Lung (tissue), 12 donors: ENCODE results near the gene ENTHD1. TPM values are rescaled to one million over a fixed set of nuclear protein-coding genes. Genes with fewer than 3 reads are reported as not detected.
"Not testable (repeated sequence)": the region's sequence is repeated elsewhere in the genome, so short reads cannot be mapped to it uniquely, and the experiment has no call there.

ENCODE experiments used
- ATAC-seq: fragments of 200-7000 bp; cut with Tn5 transposase; one replicate; pipeline ENCODE4 v1.9.1; 2020; ENCODE audit warnings: moderate number of reproducible peaks; ENCODE audit not compliant: insufficient read depth, low FRiP score
- DNase-seq, 3 donors: peaks; one replicate each; pipeline ENCODE4 v3.0.0-alpha.2; 2013 to 2017
- H3K27ac ChIP-seq, 2 donors: one replicate each; pipeline ENCODE4 v1.5.1; 2013; ENCODE audit warnings: mild to moderate bottlenecking in 2 of 2, moderate library complexity in 2 of 2, control low read depth in 1 of 2, inconsistent platforms in 1 of 2, low read depth in 1 of 2, low read length in 1 of 2
- H3K27me3 ChIP-seq, 3 donors: one replicate each; pipeline ENCODE4 v1.5.1; 2013; ENCODE audit warnings: low read length in 2 of 3; ENCODE audit not compliant: control insufficient read depth in 3 of 3, insufficient read depth in 3 of 3
- H3K36me3 ChIP-seq, 4 donors: one replicate each; pipeline ENCODE4 v1.5.1; 2013; ENCODE audit warnings: low read length in 4 of 4, mild to moderate bottlenecking in 1 of 4, moderate library complexity in 1 of 4; ENCODE audit not compliant: control insufficient read depth in 4 of 4, insufficient read depth in 4 of 4
- H3K4me1 ChIP-seq, 5 donors: one replicate each; pipeline ENCODE4 v1.5.1; 2013; ENCODE audit warnings: low read length in 5 of 5, mild to moderate bottlenecking in 2 of 5, moderate library complexity in 1 of 5; ENCODE audit not compliant: control insufficient read depth in 5 of 5, insufficient read depth in 5 of 5
- H3K4me3 ChIP-seq: one replicate; pipeline ENCODE4 v1.5.1; 2013; ENCODE audit warnings: mild to moderate bottlenecking, control low read depth, moderate library complexity
- H3K9ac ChIP-seq, 2 donors: one replicate each; pipeline ENCODE4 v1.5.1; 2013; ENCODE audit warnings: low read length in 2 of 2, control low read depth in 1 of 2; ENCODE audit not compliant: insufficient read depth in 1 of 2
- H3K9me3 ChIP-seq, 4 donors: one replicate each; pipeline ENCODE4 v1.5.1; 2013; ENCODE audit warnings: low read length in 3 of 4, mild to moderate bottlenecking in 1 of 4, moderate library complexity in 1 of 4; ENCODE audit not compliant: control insufficient read depth in 4 of 4, insufficient read depth in 3 of 4
- CTCF ChIP-seq: IDR thresholded peaks from 2 replicates; pipeline ENCODE4 v1.5.1; 2012; ENCODE audit warnings: mild to moderate bottlenecking; ENCODE audit errors: control extremely low read depth, extremely low read depth
- WGBS, 2 donors: extraction: QIAGEN DNeasy Blood & Tissue Kit; methylation state at CpG; one replicate each; pipeline ENCODE4 v1.1.7; 2013; 5-methylcytosine and 5-hydroxymethylcytosine counted together
- polyA plus RNA-seq, 2 donors: library from polyadenylated mRNA; stranded (reverse); fragments of 200-250 nt; gene quantifications; one replicate each; pipeline ENCODE4 v1.2.1, GENCODE V29; 2013
- total RNA-seq, 2 donors: library from RNA; depleted of rRNA in 1 of 2; stranded (reverse); fragments of >200 nt in 1 of 2; gene quantifications; one replicate each; pipeline ENCODE4 v1.2.1, GENCODE V29; 2014 to 2021
- donor health status: control.
- donor health status: control.
- donor health status: Bipolar disorder and iron deficiency.
- donor health status: healthy.
- donor health status: DM: yes; HTN: yes; CAD: no.

Gene ENTHD1
- total and polyA plus RNA-seq, 4 donors, result 0.04 to 0.15 TPM; not detected in 2

GRCh38 chr22:39735776-39736175 lies 157.8 kb downstream of the ENTHD1 start:
- 83 to 89% methylated on average over 10 of the region's 10 CpGs for WGBS, 2 donors
- H3K36me3 ChIP-seq, result no peaks in the 10 kb centered on the region
- H3K27me3 ChIP-seq, result peaks cover 0 to 20% (median 0%) of the 10 kb centered on the region in 3 donors
- H3K4me3 ChIP-seq, result no peak overlapping the region
- H3K9me3 ChIP-seq, result peaks cover 0 to 10% (median 3%) of the 10 kb centered on the region in 4 donors
- H3K27ac ChIP-seq, result no peak overlapping the region
- H3K4me1 ChIP-seq, result no peaks in the 10 kb centered on the region
- ATAC-seq (no peak), DNase-seq (no peak)
- no peak overlapping the region for H3K9ac ChIP-seq
- TF ChIP-seq CTCF, result no peak

GRCh38 chr22:39734866-39735265 lies 158.7 kb downstream of the ENTHD1 start:
- no peak overlapping the region for H3K27ac ChIP-seq
- no peak for TF ChIP-seq CTCF
- peaks cover 0 to 10% (median 2%) of the 10 kb centered on the region in 4 donors for H3K9me3 ChIP-seq
- H3K4me3 ChIP-seq, result no peak overlapping the region
- no peaks in the 10 kb centered on the region for H3K36me3 ChIP-seq
- H3K27me3 ChIP-seq, result peaks cover 0 to 20% (median 0%) of the 10 kb centered on the region in 3 donors
- DNase-seq (no peak), ATAC-seq (no peak)
- no peaks in the 10 kb centered on the region for H3K4me1 ChIP-seq
- H3K9ac ChIP-seq, result no peak overlapping the region
- 85 to 92% methylated on average over 5 of the region's 5 CpGs for WGBS, 2 donors

- 72 to 75% methylated on average over 1 of the region's 1 CpG for WGBS, 2 donors
- H3K27me3 ChIP-seq, result peaks cover 0 to 20% (median 0%) of the 10 kb centered on the region in 3 donors
- H3K4me3 ChIP-seq, H3K36me3 ChIP-seq, DNase-seq, ATAC-seq, H3K9me3 ChIP-seq, H3K27ac ChIP-seq, H3K4me1 ChIP-seq, H3K9ac ChIP-seq: not testable (repeated sequence)
Observed at GRCh38 chr22:39734046-39734445, 159.5 kb downstream of the ENTHD1 start.

- H3K9me3 ChIP-seq, result peaks cover 0 to 12% (median 0%) of the 10 kb centered on the region in 4 donors
- no peak overlapping the region for H3K9ac ChIP-seq
- H3K4me3 ChIP-seq, result no peak overlapping the region
- no peaks in the 10 kb centered on the region for H3K4me1 ChIP-seq
- H3K27ac ChIP-seq, result no peak overlapping the region
- TF ChIP-seq CTCF, result no peak
- whole genome bisulfite sequencing, 2 donors, result 86 to 89% methylated on average over 2 of the region's 2 CpGs
- no peaks in the 10 kb centered on the region for H3K36me3 ChIP-seq
- H3K27me3 ChIP-seq, result peaks cover 0 to 20% (median 0%) of the 10 kb centered on the region in 3 donors
- no peak for ATAC-seq
- DNase-seq, result no peak
Observed at GRCh38 chr22:39733191-39733590, 160.4 kb downstream of the ENTHD1 start.
